Neuronal stem cell (in vitro differentiated cells): Measurements from ENCODE around the gene RPS14.
"Not testable (repeated sequence)": the region's sequence is repeated elsewhere in the genome, so short reads cannot be mapped to it uniquely, and the experiment has no call there.

Experiments used
- DNase-seq: peaks from one replicate; pipeline ENCODE4 v3.0.0-alpha.2; 2013; ENCODE audit warnings: low spot score
- H2AFZ ChIP-seq: one replicate; pipeline ENCODE4 v1.6.1; 2013; ENCODE audit warnings: mild to moderate bottlenecking, low read length, inconsistent platforms
- H2AK5ac ChIP-seq: 2 replicates; pipeline ENCODE4 v1.6.1; 2013; ENCODE audit warnings: low read depth, mild to moderate bottlenecking, inconsistent platforms, low read length, moderate library complexity, mixed read lengths
- H2BK120ac ChIP-seq: 2 replicates; pipeline ENCODE4 v1.6.1; 2013; ENCODE audit warnings: low read depth, mild to moderate bottlenecking, inconsistent platforms, low read length, moderate library complexity, mixed read lengths
- H2BK12ac ChIP-seq: one replicate; pipeline ENCODE4 v1.6.1; 2013; ENCODE audit warnings: low read length, inconsistent platforms
- H2BK15ac ChIP-seq: 2 replicates; pipeline ENCODE4 v1.6.1; 2013; ENCODE audit warnings: mild to moderate bottlenecking, low read length, inconsistent platforms, mixed read lengths
- H2BK5ac ChIP-seq: one replicate; pipeline ENCODE4 v1.6.1; 2013; ENCODE audit warnings: inconsistent platforms, mild to moderate bottlenecking, low read length, moderate library complexity
- H3K14ac ChIP-seq: one replicate; pipeline ENCODE4 v1.6.1; 2013; ENCODE audit warnings: low read length, inconsistent platforms
- H3K18ac ChIP-seq: 2 replicates; pipeline ENCODE4 v1.6.1; 2013; ENCODE audit warnings: low read length, inconsistent platforms
- H3K23ac ChIP-seq: 2 replicates; pipeline ENCODE4 v1.6.1; 2013; ENCODE audit warnings: low read depth, mild to moderate bottlenecking, mixed read lengths, low read length, inconsistent platforms; ENCODE audit not compliant: poor library complexity
- H3K27ac ChIP-seq: replicated peaks from 3 replicates; pipeline ENCODE4 v1.5.1; 2013; ENCODE audit warnings: low read length, inconsistent platforms
- H3K27me3 ChIP-seq, 3 experiments: 2 replicates each; pipeline ENCODE4 v1.6.1; 2013; ENCODE audit warnings: low read length in 3 of 3, mild to moderate bottlenecking in 2 of 3, inconsistent platforms in 1 of 3, low read depth in 1 of 3, mixed read lengths in 1 of 3, moderate library complexity in 1 of 3; ENCODE audit not compliant: control insufficient read depth in 3 of 3, insufficient read depth in 3 of 3
- H3K36me3 ChIP-seq, 2 donors: replicated peaks in 1 of 2; 2 replicates each; pipeline ENCODE4 v1.6.1; 2013; ENCODE audit warnings: low read length in 2 of 2; ENCODE audit not compliant: control insufficient read depth in 2 of 2, insufficient read depth in 2 of 2
- H3K4ac ChIP-seq: 2 replicates; pipeline ENCODE4 v1.6.1; 2013; ENCODE audit warnings: inconsistent platforms, mild to moderate bottlenecking, low read length, moderate library complexity
- H3K4me1 ChIP-seq, 2 donors: 1 replicate in 1 of 2; 2 replicates in 1 of 2; pipeline ENCODE4 v1.6.1; 2013; ENCODE audit warnings: low read length in 2 of 2, low read depth in 1 of 2; ENCODE audit not compliant: control insufficient read depth in 2 of 2, insufficient read depth in 1 of 2
- H3K4me2 ChIP-seq: one replicate; pipeline ENCODE4 v1.6.1; 2013; ENCODE audit warnings: mild to moderate bottlenecking, low read length, inconsistent platforms; ENCODE audit not compliant: insufficient read depth, poor library complexity, severe bottlenecking
- H3K4me3 ChIP-seq, 2 donors: 2 replicates each; pipeline ENCODE4 v1.5.1; 2013; ENCODE audit warnings: low read length in 2 of 2, mild to moderate bottlenecking in 2 of 2, inconsistent platforms in 1 of 2, moderate library complexity in 1 of 2
- H3K79me1 ChIP-seq: one replicate; pipeline ENCODE4 v1.6.1; 2013; ENCODE audit warnings: low read depth, mild to moderate bottlenecking, inconsistent platforms, low read length, moderate library complexity
- H3K9ac ChIP-seq: one replicate; pipeline ENCODE4 v1.6.1; 2013; ENCODE audit warnings: mild to moderate bottlenecking, low read depth, low read length, inconsistent platforms; ENCODE audit not compliant: poor library complexity
- H3K9me3 ChIP-seq, 2 donors: replicated peaks in 1 of 2; 2 replicates each; pipeline versions ENCODE3 to v1.6.1; 2013; ENCODE audit warnings: low read length in 2 of 2, mild to moderate bottlenecking in 2 of 2, inconsistent platforms in 1 of 2, low read depth in 1 of 2, mixed read lengths in 1 of 2, moderate library complexity in 1 of 2; ENCODE audit not compliant: control insufficient read depth in 2 of 2, insufficient read depth in 1 of 2
- H4K8ac ChIP-seq: one replicate; pipeline ENCODE4 v1.6.1; 2013; ENCODE audit warnings: low read depth, mild to moderate bottlenecking, inconsistent platforms, low read length, moderate library complexity
- H4K91ac ChIP-seq: one replicate; pipeline ENCODE4 v1.6.1; 2013; ENCODE audit warnings: low read length, low read depth, mild to moderate bottlenecking, inconsistent platforms; ENCODE audit not compliant: poor library complexity
- WGBS, 2 donors: extraction: QIAGEN DNeasy Blood & Tissue Kit; methylation state at CpG; one replicate each; pipeline ENCODE4 v1.1.7; 2013; ENCODE audit warnings: missing lambda C conversion rate in 2 of 2, mixed read lengths in 1 of 2; ENCODE audit not compliant: insufficient read length in 2 of 2, insufficient replicate concordance in 1 of 2; ENCODE audit errors: extremely low coverage in 2 of 2; 5-methylcytosine and 5-hydroxymethylcytosine counted together

Gene RPS14

DNA sequence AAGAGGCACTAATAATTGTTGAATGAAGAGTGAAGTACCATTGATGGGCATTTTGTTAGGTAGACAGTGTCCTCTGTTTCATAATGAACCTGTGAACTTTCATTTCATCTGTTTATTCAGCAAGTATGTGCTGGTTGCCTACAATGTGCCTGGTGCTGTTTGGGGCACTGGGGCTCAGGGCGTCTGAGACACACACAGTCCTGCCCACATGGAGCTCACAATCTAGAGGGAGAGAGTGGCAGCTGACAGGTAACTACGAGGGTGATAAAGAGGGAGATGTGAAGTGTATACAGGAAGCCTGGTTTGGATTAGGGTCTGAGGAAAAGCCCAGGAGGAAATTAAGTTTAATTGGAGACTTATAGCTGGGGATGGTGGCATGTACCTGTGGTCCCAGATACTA is 29.9 kb upstream of the RPS14 start:
- H3K23ac ChIP-seq: no peak overlapping the region
- no peak for DNase-seq
- no CpG with 5 or more reads among the region's 2 CpGs for WGBS, 2 donors
- no peaks in the 10 kb centered on the region for H3K79me1 ChIP-seq
- H3K36me3 ChIP-seq: no peaks in the 10 kb centered on the region
- no peak overlapping the region for H2BK120ac ChIP-seq
- H2AK5ac ChIP-seq: no peak overlapping the region
- no peak overlapping the region for H2BK5ac ChIP-seq
- H3K14ac ChIP-seq: no peak overlapping the region
- H3K27ac ChIP-seq: no peak overlapping the region
- no peak overlapping the region for H3K9ac ChIP-seq
- peak overlapping the region; percentile 17 for H2BK15ac ChIP-seq
- no peak overlapping the region for H2BK12ac ChIP-seq
- H3K4me3 ChIP-seq: no peak overlapping the region
- H3K27me3 ChIP-seq: no peaks in the 10 kb centered on the region
- no peak overlapping the region for H3K18ac ChIP-seq
- no peak overlapping the region for H4K8ac ChIP-seq
- no peak overlapping the region for H3K4ac ChIP-seq
- H3K9me3 ChIP-seq: no peaks in the 10 kb centered on the region
- no peak overlapping the region for H4K91ac ChIP-seq
- H3K4me2 ChIP-seq: no peak overlapping the region
- no peak overlapping the region for H2AFZ ChIP-seq
- peaks cover 5 to 8% of the 10 kb centered on the region in 2 donors for H3K4me1 ChIP-seq

DNA sequence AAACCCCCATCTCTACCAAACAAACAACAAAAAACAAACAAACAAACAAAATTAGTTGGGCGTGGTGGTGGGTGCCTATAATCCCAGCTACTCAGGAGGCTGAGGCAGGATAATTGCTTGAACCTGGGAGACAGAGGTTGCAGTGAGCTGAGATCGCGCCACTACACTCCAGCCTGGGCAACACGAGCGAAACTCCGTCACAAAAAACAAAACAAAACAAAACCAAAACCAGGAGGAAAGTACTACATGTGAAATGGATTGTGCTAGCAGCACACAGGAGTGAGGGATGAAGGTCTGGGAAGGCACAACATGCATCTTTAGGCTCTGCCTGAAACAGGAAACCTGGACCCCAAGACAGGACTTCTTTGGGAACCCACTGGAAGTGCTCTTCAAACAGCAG is 27.0 kb upstream of the RPS14 start:
- not testable (repeated sequence) for H3K23ac ChIP-seq, H3K18ac ChIP-seq, H2BK12ac ChIP-seq, H3K27me3 ChIP-seq, H3K9me3 ChIP-seq, H3K14ac ChIP-seq, H3K4me2 ChIP-seq, H3K36me3 ChIP-seq, H3K27ac ChIP-seq, H2BK5ac ChIP-seq, H3K4me3 ChIP-seq, H3K9ac ChIP-seq, DNase-seq, H3K79me1 ChIP-seq, H2BK15ac ChIP-seq, H2AK5ac ChIP-seq, H2AFZ ChIP-seq, H4K8ac ChIP-seq, H2BK120ac ChIP-seq
- H3K4me1 ChIP-seq: peaks cover 13% of the 10 kb centered on the region in 2 donors
- peak overlapping the region; percentile 17 for H3K4ac ChIP-seq
- WGBS, 2 donors: no CpG with 5 or more reads among the region's 6 CpGs
- H4K91ac ChIP-seq: peak overlapping the region; percentile 24

DNA sequence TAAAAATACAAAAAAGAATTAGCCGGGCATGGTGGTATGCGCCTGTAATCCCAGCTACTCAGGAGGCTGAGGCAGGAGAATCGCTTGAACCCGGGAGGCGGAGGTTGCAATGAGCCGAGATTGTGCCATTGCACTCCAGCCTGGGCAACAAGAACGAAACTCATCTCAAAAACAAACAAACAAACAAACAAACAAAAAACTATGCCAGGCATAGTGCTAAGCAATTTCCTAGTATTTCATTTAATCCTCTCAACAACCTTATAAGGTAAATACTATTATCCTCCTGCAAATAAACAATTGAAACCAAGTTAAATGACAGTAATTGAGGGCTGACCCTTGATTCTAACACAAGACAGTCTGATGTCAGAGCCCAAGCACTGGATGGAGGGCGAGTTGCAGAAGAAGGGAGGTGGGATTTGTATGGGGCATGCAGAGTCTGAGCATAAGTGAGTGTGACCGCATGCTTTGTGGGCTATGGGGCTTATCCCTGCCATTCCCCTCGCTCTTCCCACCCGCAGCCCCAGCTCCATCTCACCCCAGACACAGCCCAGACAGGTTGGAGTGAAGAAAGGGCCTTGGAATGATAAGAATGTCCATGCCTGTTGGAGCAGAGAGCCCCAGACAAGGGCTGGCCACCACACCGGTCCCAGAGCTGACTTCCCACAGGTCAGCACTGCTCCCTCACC is 24.3 kb upstream of the RPS14 start:
- Histone ChIP-seq H3K36me3 (no peaks in the 10 kb centered on the region), H4K91ac (no peak overlapping the region), H3K9ac (no peak overlapping the region), H2BK12ac (no peak overlapping the region), H4K8ac (no peak overlapping the region), H2AK5ac (no peak overlapping the region), H3K4me2 (no peak overlapping the region), H2BK15ac (no peak overlapping the region), H2AFZ (no peak overlapping the region), H3K4me1 (peaks cover 13% of the 10 kb centered on the region in 2 donors), H2BK120ac (no peak overlapping the region), H3K27ac (no peak overlapping the region), H3K79me1 (no peaks in the 10 kb centered on the region), H3K4me3 (no peak overlapping the region), H3K18ac (no peak overlapping the region), H3K14ac (no peak overlapping the region), H2BK5ac (no peak overlapping the region), H3K4ac (no peak overlapping the region), H3K27me3 (no peaks in the 10 kb centered on the region), H3K23ac (no peak overlapping the region), H3K9me3 (no peaks in the 10 kb centered on the region)
- DNase-seq: no peak
- WGBS, 2 donors: no CpG with 5 or more reads among the region's 12 CpGs

DNA sequence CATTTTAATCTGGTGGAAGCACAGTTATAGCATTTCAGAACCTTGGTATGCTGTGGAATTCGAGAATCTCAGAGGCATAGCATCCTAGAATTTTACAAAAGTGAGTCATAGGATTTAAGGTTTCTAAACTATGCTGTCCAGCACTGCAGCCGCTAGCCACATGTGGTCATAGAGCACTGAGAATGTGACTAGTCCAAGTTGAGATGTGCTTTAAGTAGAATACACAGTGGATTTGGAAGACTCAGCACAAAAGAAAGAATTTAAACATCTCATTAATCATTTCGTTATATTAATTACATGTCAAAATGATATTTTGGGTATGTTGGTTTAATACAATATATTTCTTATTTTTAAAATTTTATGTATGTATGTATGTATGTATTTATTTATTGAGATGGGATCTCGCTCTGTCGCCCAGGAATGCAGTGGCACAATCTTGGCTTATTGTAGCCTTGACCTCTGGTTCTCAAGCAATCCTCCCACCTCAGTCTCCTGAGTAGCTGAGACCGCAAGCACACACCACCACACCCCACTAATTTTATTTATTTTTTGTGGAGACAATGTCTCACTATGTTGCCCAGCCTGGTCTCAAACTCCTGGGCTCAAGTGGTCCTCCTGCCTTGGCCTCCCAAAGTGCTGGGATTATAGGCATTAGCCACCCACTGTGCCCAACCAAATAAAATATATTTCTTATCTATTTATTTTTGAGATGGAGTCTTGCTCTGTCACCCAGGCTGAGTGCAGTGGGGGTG is 20.4 kb upstream of the RPS14 start:
- Histone ChIP-seq H3K4ac (no peak overlapping the region), H2BK5ac (no peak overlapping the region), H3K14ac (no peak overlapping the region), H2BK12ac (no peak overlapping the region), H3K4me2 (no peak overlapping the region), H3K79me1 (no peaks in the 10 kb centered on the region), H4K91ac (no peak overlapping the region), H3K9me3 (no peaks in the 10 kb centered on the region), H2AK5ac (no peak overlapping the region), H2BK15ac (no peak overlapping the region), H4K8ac (no peak overlapping the region), H3K4me1 (peaks cover 13% of the 10 kb centered on the region in 2 donors), H3K18ac (no peak overlapping the region), H3K23ac (no peak overlapping the region), H3K36me3 (no peaks in the 10 kb centered on the region), H3K27me3 (no peaks in the 10 kb centered on the region), H3K27ac (no peak overlapping the region), H2BK120ac (no peak overlapping the region), H2AFZ (no peak overlapping the region), H3K4me3 (no peak overlapping the region), H3K9ac (no peak overlapping the region)
- DNase-seq: no peak
- no CpG with 5 or more reads among the region's 6 CpGs for WGBS, 2 donors
